IPS DF 4.7 (cell line): ENCODE measurements around the gene FAM107B.

Experiments used
- DNase-seq: peaks from one replicate; pipeline ENCODE4 v3.0.0-alpha.2; 2013; ENCODE audit warnings: low spot score; ENCODE audit errors: extremely low read depth

The FAM107B gene

GRCh38 chr10:14562218-14563075, 212.2 kb downstream of the FAM107B start:
- no peak for DNase-seq

- no peak for DNase-seq
Observed at GRCh38 chr10:14560791-14561765, 213.6 kb downstream of the FAM107B start.

- DNase-seq: no peak
Observed at GRCh38 chr10:14560274-14560673, 214.4 kb downstream of the FAM107B start.

- no peak for DNase-seq
Observed at GRCh38 chr10:14558025-14558424, 216.7 kb downstream of the FAM107B start.

- no peak for DNase-seq
Observed at GRCh38 chr10:14557567-14557966, 217.1 kb downstream of the FAM107B start.

GRCh38 chr10:14556285-14556956, 218.3 kb downstream of the FAM107B start:
- no peak for DNase-seq

- no peak for DNase-seq
Observed at GRCh38 chr10:14555807-14556206, 218.9 kb downstream of the FAM107B start.

GRCh38 chr10:14554491-14555205, 220.0 kb downstream of the FAM107B start:
- DNase-seq: no peak

GRCh38 chr10:14554091-14554490, 220.6 kb downstream of the FAM107B start:
- DNase-seq: no peak

GRCh38 chr10:14553448-14553847, 221.2 kb downstream of the FAM107B start:
- DNase-seq: no peak

GRCh38 chr10:14552015-14552414, 222.7 kb downstream of the FAM107B start:
- DNase-seq: no peak

- DNase-seq: no peak
Observed at GRCh38 chr10:14550471-14550981, 224.2 kb downstream of the FAM107B start.

- DNase-seq: no peak
Observed at GRCh38 chr10:14549496-14549895, 225.2 kb downstream of the FAM107B start.

- no peak for DNase-seq
Observed at GRCh38 chr10:14548970-14549369, 225.7 kb downstream of the FAM107B start.

GRCh38 chr10:14548474-14548873, 226.2 kb downstream of the FAM107B start:
- no peak for DNase-seq

GRCh38 chr10:14547816-14548215, 226.9 kb downstream of the FAM107B start:
- DNase-seq: no peak

- DNase-seq: no peak
Observed at GRCh38 chr10:14545827-14546226, 228.9 kb downstream of the FAM107B start.

- no peak for DNase-seq
Observed at GRCh38 chr10:14543904-14544210, 230.8 kb downstream of the FAM107B start.

GRCh38 chr10:14543046-14543903, 231.4 kb downstream of the FAM107B start:
- DNase-seq: no peak

GRCh38 chr10:14541379-14541778, 233.3 kb downstream of the FAM107B start:
- no peak for DNase-seq
